HepG2 (cell line): ENCODE measurements around the gene BRD8. TPM values are rescaled to one million over a fixed set of nuclear protein-coding genes. Genes with fewer than 3 reads are reported as not detected.

ENCODE experiments used
- CCDC6 ChIP-seq: sonication (generic); formaldehyde crosslinking; IDR thresholded peaks from 2 replicates; pipeline ENCODE4 v1.8.1; 2022; ENCODE audit warnings: mild to moderate bottlenecking, missing genetic modification reagents, moderate library complexity
- CENPT ChIP-seq: sonication (generic); formaldehyde crosslinking; IDR thresholded peaks from 2 replicates; pipeline ENCODE4 v1.8.0; 2022; ENCODE audit warnings: low read depth, mild to moderate bottlenecking, moderate library complexity, missing genetic modification reagents
- CHD2 ChIP-seq: IDR thresholded peaks from 2 replicates; pipeline ENCODE4 v1.6.1; 2011; ENCODE audit warnings: low read depth, low read length, improper control_type of control experiment
- DR1 ChIP-seq: sonication (generic); formaldehyde crosslinking; IDR thresholded peaks from 2 replicates; pipeline ENCODE4 v1.8.0; 2021; ENCODE audit warnings: mild to moderate bottlenecking, missing genetic modification reagents, inconsistent platforms
- GATAD1 ChIP-seq: IDR thresholded peaks from 2 replicates; pipeline ENCODE4 v1.6.1; 2016; ENCODE audit warnings: missing genetic modification reagents, missing compliant biosample characterization
- GLI4 ChIP-seq: sonication (generic); formaldehyde crosslinking; IDR thresholded peaks from 2 replicates; pipeline ENCODE4 v1.5.1; 2020; ENCODE audit warnings: missing genetic modification reagents, mild to moderate bottlenecking, moderate library complexity, borderline replicate concordance
- MAFF ChIP-seq: IDR thresholded peaks from 2 replicates; pipeline ENCODE4 v1.6.1; 2011; ENCODE audit warnings: low read depth, low read length, improper control_type of control experiment
- MXI1 ChIP-seq: IDR thresholded peaks from 3 replicates; pipeline ENCODE4 v1.6.1; 2012; ENCODE audit warnings: low read depth, low read length, inconsistent platforms, borderline replicate concordance
- PHF20 ChIP-seq: sonication (generic); formaldehyde crosslinking; IDR thresholded peaks from 2 replicates; pipeline ENCODE4 v1.5.0; 2020; ENCODE audit warnings: mild to moderate bottlenecking, missing genetic modification reagents
- STAT5B ChIP-seq: sonication (generic); formaldehyde crosslinking; IDR thresholded peaks from 2 replicates; pipeline ENCODE4 v1.4.0; 2020; ENCODE audit warnings: missing genetic modification reagents
- ZBTB42 ChIP-seq: sonication (generic); formaldehyde crosslinking; IDR thresholded peaks from 2 replicates; pipeline ENCODE4 v1.5.0; 2020; ENCODE audit warnings: mild to moderate bottlenecking, missing genetic modification reagents
- ZC3H13 ChIP-seq: sonication (generic); formaldehyde crosslinking; IDR thresholded peaks from 2 replicates; pipeline ENCODE4 v1.8.1; 2023; ENCODE audit warnings: mild to moderate bottlenecking, missing genetic modification reagents, moderate library complexity
- ZNF296 ChIP-seq: sonication (generic); formaldehyde crosslinking; conservative IDR thresholded peaks from 2 replicates; pipeline ENCODE4 v1.5.0; 2020; ENCODE audit warnings: mild to moderate bottlenecking, missing genetic modification reagents
- ZNF468 ChIP-seq: sonication (generic); formaldehyde crosslinking; IDR thresholded peaks from 2 replicates; pipeline ENCODE4 v1.8.0; 2022; ENCODE audit warnings: mild to moderate bottlenecking, moderate library complexity, missing genetic modification reagents
- ZNF557 ChIP-seq: sonication (generic); formaldehyde crosslinking; IDR thresholded peaks from 2 replicates; pipeline ENCODE4 v1.4.0; 2020; ENCODE audit warnings: missing genetic modification reagents
- ZNF879 ChIP-seq: sonication (generic); formaldehyde crosslinking; IDR thresholded peaks from 2 replicates; pipeline ENCODE4 v1.8.1; 2023; ENCODE audit warnings: missing genetic modification reagents
- polyA plus RNA-seq, 8 experiments: library from polyadenylated mRNA; depleted of rRNA in 3 of 8; stranded (reverse) in 7 of 8; unstranded in 1 of 8; fragments of >200 nt; fragmentation: Illumina TruSeq in 4 of 8; extraction: Trizol in 4 of 8; gene quantifications; 2 replicates each; pipeline versions ENCODE4 v1.2.1 to v1.2.3, GENCODE V29; 2011 to 2016; ENCODE audit warnings: low read depth in 4 of 8, missing spikeins in 1 of 8, mixed read lengths in 1 of 8; ENCODE audit not compliant: insufficient read depth in 1 of 8
- total RNA-seq, 5 experiments: library from RNA; depleted of rRNA; stranded (reverse); fragments of >200 nt; fragmentation: Illumina TruSeq; extraction: Trizol; gene quantifications; 2 replicates each; pipeline ENCODE4 v1.2.3, GENCODE V29; 2016; ENCODE audit warnings: low read depth in 1 of 5
- TF ChIP-seq, protein P1 (sequence below): sonication (generic); formaldehyde crosslinking; IDR thresholded peaks from 2 replicates; pipeline ENCODE4 v1.4.0; 2020; ENCODE audit warnings: missing genetic modification reagents
- TF ChIP-seq, protein P2 (sequence below): IDR thresholded peaks from 2 replicates; pipeline ENCODE4 v1.4.0; 2020; ENCODE audit warnings: mild to moderate bottlenecking, missing genetic modification reagents
- TF ChIP-seq, protein P3 (sequence below): IDR thresholded peaks from 2 replicates; pipeline ENCODE4 v1.6.1; 2016; ENCODE audit warnings: low read depth
- TF ChIP-seq, protein P4 (sequence below): sonication (generic); formaldehyde crosslinking; IDR thresholded peaks from 2 replicates; pipeline ENCODE4 v1.4.0; 2020; ENCODE audit warnings: mild to moderate bottlenecking, missing genetic modification reagents, borderline replicate concordance

The BRD8 gene
- total and polyA plus RNA-seq, 2 of the 13 experiments (the other 11 are each of a cell fraction or from before 2014, with no cell fraction given), result 62.5 to 71.1 TPM

DNA sequence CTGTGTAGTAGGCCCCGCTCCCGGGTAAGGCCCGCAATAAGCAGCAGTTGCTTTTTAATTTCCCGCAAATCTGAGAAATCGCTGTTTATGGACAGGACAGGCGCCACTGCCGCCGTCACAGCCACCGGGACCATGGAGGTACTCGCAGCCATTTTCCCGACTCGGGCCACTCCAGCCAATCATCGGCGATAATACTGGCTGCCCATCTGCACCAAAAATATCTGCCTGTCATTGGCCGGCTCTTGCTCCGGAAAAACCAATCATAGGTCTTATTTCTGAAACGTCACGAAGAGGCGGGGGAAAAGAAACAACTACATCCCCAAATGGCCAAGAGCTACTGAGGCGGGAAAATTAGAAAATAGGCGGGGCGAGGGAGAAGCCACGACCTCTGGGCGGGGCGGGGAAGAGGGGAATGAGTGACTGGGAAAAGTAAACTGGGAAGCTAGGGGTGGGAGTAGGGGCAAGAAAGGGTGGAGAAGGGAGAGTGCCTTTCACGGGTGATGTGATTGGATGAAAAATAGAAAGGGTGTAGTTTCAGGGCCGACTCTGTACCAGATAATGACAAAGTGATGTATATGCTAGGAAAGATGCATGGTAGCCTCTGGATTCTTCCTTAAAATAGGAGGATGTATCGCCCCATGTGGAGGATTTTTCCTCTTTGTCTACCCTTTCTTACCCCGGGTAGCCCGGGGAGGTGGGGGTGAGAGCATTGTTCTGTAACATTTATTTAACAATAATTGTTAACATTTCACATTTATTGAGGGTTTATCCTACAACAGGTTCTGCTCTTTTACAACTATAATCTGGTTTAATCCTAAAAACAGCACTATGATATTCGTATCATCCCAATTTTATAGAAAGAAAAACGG is 35.0 kb upstream of the BRD8 start, which contains the start of gene CDC23 (continued):
- TF ChIP-seq ZNF557 (CRISPR knock-in tag), result no peak
- no peak for TF ChIP-seq CCDC6 (CRISPR knock-in tag)
- TF ChIP-seq ZNF879, result no peak
- TF ChIP-seq GLI4 (CRISPR knock-in tag), result 0 out of 2 replicates have a peak, but pooled peaks have one; percentile 33
- TF ChIP-seq MAFF, result no peak
- peak; percentile 99 for TF ChIP-seq MXI1
- TF ChIP-seq CENPT, result no peak
- TF ChIP-seq ZNF468 (CRISPR knock-in tag), result no peak
- TF ChIP-seq, protein P1, sequence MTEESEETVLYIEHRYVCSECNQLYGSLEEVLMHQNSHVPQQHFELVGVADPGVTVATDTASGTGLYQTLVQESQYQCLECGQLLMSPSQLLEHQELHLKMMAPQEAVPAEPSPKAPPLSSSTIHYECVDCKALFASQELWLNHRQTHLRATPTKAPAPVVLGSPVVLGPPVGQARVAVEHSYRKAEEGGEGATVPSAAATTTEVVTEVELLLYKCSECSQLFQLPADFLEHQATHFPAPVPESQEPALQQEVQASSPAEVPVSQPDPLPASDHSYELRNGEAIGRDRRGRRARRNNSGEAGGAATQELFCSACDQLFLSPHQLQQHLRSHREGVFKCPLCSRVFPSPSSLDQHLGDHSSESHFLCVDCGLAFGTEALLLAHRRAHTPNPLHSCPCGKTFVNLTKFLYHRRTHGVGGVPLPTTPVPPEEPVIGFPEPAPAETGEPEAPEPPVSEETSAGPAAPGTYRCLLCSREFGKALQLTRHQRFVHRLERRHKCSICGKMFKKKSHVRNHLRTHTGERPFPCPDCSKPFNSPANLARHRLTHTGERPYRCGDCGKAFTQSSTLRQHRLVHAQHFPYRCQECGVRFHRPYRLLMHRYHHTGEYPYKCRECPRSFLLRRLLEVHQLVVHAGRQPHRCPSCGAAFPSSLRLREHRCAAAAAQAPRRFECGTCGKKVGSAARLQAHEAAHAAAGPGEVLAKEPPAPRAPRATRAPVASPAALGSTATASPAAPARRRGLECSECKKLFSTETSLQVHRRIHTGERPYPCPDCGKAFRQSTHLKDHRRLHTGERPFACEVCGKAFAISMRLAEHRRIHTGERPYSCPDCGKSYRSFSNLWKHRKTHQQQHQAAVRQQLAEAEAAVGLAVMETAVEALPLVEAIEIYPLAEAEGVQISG (CRISPR knock-in tag), result peak; percentile 54
- peak; percentile 46; the same call in 1 of the 2 replicates for TF ChIP-seq CHD2
- 0 out of 2 replicates have a peak, but pooled peaks have one; percentile 62 for TF ChIP-seq ZC3H13 (CRISPR knock-in tag)
- TF ChIP-seq PHF20 (CRISPR knock-in tag), result peak; percentile 89
- TF ChIP-seq, protein P2, sequence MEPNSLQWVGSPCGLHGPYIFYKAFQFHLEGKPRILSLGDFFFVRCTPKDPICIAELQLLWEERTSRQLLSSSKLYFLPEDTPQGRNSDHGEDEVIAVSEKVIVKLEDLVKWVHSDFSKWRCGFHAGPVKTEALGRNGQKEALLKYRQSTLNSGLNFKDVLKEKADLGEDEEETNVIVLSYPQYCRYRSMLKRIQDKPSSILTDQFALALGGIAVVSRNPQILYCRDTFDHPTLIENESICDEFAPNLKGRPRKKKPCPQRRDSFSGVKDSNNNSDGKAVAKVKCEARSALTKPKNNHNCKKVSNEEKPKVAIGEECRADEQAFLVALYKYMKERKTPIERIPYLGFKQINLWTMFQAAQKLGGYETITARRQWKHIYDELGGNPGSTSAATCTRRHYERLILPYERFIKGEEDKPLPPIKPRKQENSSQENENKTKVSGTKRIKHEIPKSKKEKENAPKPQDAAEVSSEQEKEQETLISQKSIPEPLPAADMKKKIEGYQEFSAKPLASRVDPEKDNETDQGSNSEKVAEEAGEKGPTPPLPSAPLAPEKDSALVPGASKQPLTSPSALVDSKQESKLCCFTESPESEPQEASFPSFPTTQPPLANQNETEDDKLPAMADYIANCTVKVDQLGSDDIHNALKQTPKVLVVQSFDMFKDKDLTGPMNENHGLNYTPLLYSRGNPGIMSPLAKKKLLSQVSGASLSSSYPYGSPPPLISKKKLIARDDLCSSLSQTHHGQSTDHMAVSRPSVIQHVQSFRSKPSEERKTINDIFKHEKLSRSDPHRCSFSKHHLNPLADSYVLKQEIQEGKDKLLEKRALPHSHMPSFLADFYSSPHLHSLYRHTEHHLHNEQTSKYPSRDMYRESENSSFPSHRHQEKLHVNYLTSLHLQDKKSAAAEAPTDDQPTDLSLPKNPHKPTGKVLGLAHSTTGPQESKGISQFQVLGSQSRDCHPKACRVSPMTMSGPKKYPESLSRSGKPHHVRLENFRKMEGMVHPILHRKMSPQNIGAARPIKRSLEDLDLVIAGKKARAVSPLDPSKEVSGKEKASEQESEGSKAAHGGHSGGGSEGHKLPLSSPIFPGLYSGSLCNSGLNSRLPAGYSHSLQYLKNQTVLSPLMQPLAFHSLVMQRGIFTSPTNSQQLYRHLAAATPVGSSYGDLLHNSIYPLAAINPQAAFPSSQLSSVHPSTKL (CRISPR knock-in tag), result 0 out of 2 replicates have a peak, but pooled peaks have one; percentile 7
- peak; percentile 98 for TF ChIP-seq GATAD1
- no peak for TF ChIP-seq STAT5B
- TF ChIP-seq ZBTB42 (CRISPR knock-in tag), result no peak
- no peak for TF ChIP-seq DR1
- TF ChIP-seq, protein P3, sequence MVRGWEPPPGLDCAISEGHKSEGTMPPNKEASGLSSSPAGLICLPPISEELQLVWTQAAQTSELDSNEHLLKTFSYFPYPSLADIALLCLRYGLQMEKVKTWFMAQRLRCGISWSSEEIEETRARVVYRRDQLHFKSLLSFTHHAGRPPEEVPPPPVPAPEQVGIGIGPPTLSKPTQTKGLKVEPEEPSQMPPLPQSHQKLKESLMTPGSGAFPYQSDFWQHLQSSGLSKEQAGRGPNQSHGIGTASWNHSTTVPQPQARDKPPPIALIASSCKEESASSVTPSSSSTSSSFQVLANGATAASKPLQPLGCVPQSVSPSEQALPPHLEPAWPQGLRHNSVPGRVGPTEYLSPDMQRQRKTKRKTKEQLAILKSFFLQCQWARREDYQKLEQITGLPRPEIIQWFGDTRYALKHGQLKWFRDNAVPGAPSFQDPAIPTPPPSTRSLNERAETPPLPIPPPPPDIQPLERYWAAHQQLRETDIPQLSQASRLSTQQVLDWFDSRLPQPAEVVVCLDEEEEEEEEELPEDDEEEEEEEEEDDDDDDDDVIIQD (CRISPR knock-in tag), result peak; percentile 58; the same call in 1 of the 2 replicates
- TF ChIP-seq, protein P4, sequence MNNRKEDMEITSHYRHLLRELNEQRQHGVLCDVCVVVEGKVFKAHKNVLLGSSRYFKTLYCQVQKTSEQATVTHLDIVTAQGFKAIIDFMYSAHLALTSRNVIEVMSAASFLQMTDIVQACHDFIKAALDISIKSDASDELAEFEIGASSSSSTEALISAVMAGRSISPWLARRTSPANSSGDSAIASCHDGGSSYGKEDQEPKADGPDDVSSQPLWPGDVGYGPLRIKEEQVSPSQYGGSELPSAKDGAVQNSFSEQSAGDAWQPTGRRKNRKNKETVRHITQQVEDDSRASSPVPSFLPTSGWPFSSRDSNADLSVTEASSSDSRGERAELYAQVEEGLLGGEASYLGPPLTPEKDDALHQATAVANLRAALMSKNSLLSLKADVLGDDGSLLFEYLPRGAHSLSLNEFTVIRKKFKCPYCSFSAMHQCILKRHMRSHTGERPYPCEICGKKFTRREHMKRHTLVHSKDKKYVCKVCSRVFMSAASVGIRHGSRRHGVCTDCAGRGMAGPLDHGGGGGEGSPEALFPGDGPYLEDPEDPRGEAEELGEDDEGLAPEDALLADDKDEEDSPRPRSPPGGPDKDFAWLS, result no peak
- TF ChIP-seq ZNF296 (CRISPR knock-in tag), result no peak
